ENCODE results near the gene ADGB.

The ADGB gene

DNA sequence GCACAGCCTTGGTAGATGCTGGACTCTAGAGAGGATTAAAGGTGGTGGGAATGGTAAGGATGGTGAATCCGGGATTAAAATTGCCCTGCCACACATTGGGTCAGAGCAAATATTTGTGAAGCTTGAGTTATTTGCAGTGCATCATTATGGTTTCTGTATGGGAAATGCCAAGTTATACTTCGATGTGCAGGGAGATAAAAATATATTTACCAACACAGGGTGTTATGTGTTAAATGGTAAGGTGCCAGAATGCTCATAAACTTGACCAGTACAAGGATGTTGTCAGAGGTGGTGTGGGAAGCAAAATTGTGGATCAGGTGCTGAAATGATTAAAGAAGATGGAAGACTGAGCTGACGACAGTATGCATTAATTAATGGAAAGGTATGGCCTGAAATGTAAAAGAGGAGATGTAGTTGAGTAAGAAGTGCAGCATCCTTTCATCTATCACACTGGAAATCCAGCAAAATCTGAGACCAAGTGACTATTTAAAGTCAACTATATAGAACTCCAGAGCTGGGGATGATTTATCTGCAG is 262.3 kb downstream of the ADGB start:
- no CpG with 5 or more reads among the region's 3 CpGs for WGBS (ENCODE audit: extremely low coverage, insufficient coverage, insufficient read length)
- no peak overlapping the region for H3K27ac ChIP-seq (ENCODE audit: low read depth, low read length)
- no peak overlapping the region for H2BK12ac ChIP-seq (ENCODE audit: low read length)
- H2BK120ac ChIP-seq (ENCODE audit: insufficient read depth, low read length, poor library complexity) = no peak overlapping the region
- no peak overlapping the region for H3K4me2 ChIP-seq (ENCODE audit: low read length)
- no peak overlapping the region for H3K18ac ChIP-seq (ENCODE audit: low read length)
- H3K36me3 ChIP-seq (ENCODE audit: control insufficient read depth in 1 of 2, insufficient read depth in 2 of 2, low read length in 2 of 2) = no peaks in the 10 kb centered on the region
- no peak for DNase-seq
- no peak overlapping the region for H3K4me3 ChIP-seq (ENCODE audit: low read depth, low read length)
- no peak overlapping the region for H4K8ac ChIP-seq (ENCODE audit: low read depth, low read length)
- no peak overlapping the region for H4K91ac ChIP-seq (ENCODE audit: low read depth, low read length)
- no peaks in the 10 kb centered on the region for H3K9me3 ChIP-seq (ENCODE audit: insufficient read depth, low read depth, low read length)
- no peaks in the 10 kb centered on the region for H3K79me2 ChIP-seq (ENCODE audit: control insufficient read depth, insufficient read depth, low read length, poor library complexity)
- no peak overlapping the region for H3K14ac ChIP-seq (ENCODE audit: low read length)
- no peak overlapping the region for H2AK5ac ChIP-seq (ENCODE audit: low read length)
- H4K12ac ChIP-seq (ENCODE audit: low read depth, low read length) = no peak overlapping the region
- H3K4ac ChIP-seq (ENCODE audit: low read depth, low read length) = no peak overlapping the region
- H3K27me3 ChIP-seq (ENCODE audit: insufficient read depth, low read length) = no peaks in the 10 kb centered on the region
- H3K79me1 ChIP-seq (ENCODE audit: low read length) = peaks cover 3% of the 10 kb centered on the region
- H3K9ac ChIP-seq (ENCODE audit: low read length) = no peak overlapping the region
- peaks cover 9 to 11% of the 10 kb centered on the region in 2 experiments for H3K4me1 ChIP-seq (ENCODE audit: control insufficient read depth in 1 of 2, insufficient read depth in 2 of 2, low read length in 2 of 2)
- H2AFZ ChIP-seq (ENCODE audit: insufficient read depth, low read length, poor library complexity) = no peak overlapping the region
- H3K23ac ChIP-seq (ENCODE audit: low read length) = no peak overlapping the region
- H2BK5ac ChIP-seq (ENCODE audit: low read depth, low read length, poor library complexity) = no peak overlapping the region

DNA sequence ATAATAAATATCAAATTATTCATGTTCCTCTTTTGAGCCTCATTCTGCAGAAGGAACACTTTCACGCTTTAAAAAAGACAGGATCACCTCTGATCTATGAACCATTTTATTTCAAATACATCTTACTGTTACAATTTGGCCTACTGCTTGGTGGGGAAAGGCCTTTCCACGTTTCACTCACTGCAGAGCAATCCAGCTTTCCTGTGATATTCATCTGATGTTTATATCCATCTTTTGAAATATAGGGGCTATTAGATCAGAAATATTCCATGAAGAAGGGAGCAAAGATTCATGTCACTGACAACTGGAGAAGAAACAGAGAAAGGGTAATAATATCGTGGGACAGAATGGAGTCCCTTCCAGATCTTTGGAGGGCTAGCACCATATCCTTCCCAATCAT is 262.9 kb downstream of the ADGB start:
- Histone ChIP-seq H3K4me3 (ENCODE audit: low read depth, low read length) (no peak overlapping the region), H3K18ac (ENCODE audit: low read length) (no peak overlapping the region), H3K14ac (ENCODE audit: low read length) (no peak overlapping the region), H3K27ac (ENCODE audit: low read depth, low read length) (no peak overlapping the region), H3K9me3 (ENCODE audit: insufficient read depth, low read depth, low read length) (no peaks in the 10 kb centered on the region), H2BK5ac (ENCODE audit: low read depth, low read length, poor library complexity) (no peak overlapping the region), H3K27me3 (ENCODE audit: insufficient read depth, low read length) (no peaks in the 10 kb centered on the region), H3K4me2 (ENCODE audit: low read length) (no peak overlapping the region), H4K91ac (ENCODE audit: low read depth, low read length) (no peak overlapping the region), H2AFZ (ENCODE audit: insufficient read depth, low read length, poor library complexity) (no peak overlapping the region), H2BK120ac (ENCODE audit: insufficient read depth, low read length, poor library complexity) (no peak overlapping the region), H3K4ac (ENCODE audit: low read depth, low read length) (no peak overlapping the region), H3K4me1 (ENCODE audit: control insufficient read depth in 1 of 2, insufficient read depth in 2 of 2, low read length in 2 of 2) (peaks cover 9 to 14% of the 10 kb centered on the region in 2 experiments), H3K23ac (ENCODE audit: low read length) (no peak overlapping the region), H3K36me3 (ENCODE audit: control insufficient read depth in 1 of 2, insufficient read depth in 2 of 2, low read length in 2 of 2) (no peaks in the 10 kb centered on the region), H3K9ac (ENCODE audit: low read length) (no peak overlapping the region), H3K79me2 (ENCODE audit: control insufficient read depth, insufficient read depth, low read length, poor library complexity) (no peaks in the 10 kb centered on the region), H4K12ac (ENCODE audit: low read depth, low read length) (no peak overlapping the region), H2BK12ac (ENCODE audit: low read length) (no peak overlapping the region), H3K79me1 (ENCODE audit: low read length) (peaks cover 3% of the 10 kb centered on the region), H4K8ac (ENCODE audit: low read depth, low read length) (no peak overlapping the region), H2AK5ac (ENCODE audit: low read length) (no peak overlapping the region)
- no peak for DNase-seq
- WGBS (ENCODE audit: extremely low coverage, insufficient coverage, insufficient read length) = no CpG with 5 or more reads among the region's 3 CpGs

DNA sequence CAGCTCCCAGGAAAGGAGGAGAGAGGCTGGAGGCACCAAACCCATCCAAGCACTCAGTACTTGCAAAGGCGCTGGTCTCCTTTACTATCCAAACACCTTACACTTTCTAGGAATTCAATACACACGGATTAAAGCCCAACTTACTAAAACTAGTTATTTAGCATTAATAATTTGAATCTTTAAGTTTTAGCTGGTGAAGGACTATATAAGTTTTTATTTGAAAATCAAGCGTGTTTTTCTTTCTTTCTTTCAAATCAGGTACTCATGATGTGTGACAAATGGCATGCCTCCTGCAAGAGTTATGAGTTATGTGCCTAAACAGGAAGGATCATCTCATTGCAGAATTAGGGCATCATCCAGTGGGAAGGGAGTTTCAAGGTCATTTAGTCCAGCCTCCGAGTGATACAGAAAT is 263.7 kb downstream of the ADGB start:
- Histone ChIP-seq H4K8ac (ENCODE audit: low read depth, low read length) (no peak overlapping the region), H3K36me3 (ENCODE audit: control insufficient read depth in 1 of 2, insufficient read depth in 2 of 2, low read length in 2 of 2) (no peaks in the 10 kb centered on the region), H3K27me3 (ENCODE audit: insufficient read depth, low read length) (no peaks in the 10 kb centered on the region), H4K91ac (ENCODE audit: low read depth, low read length) (no peak overlapping the region), H2BK5ac (ENCODE audit: low read depth, low read length, poor library complexity) (no peak overlapping the region), H3K18ac (ENCODE audit: low read length) (no peak overlapping the region), H4K12ac (ENCODE audit: low read depth, low read length) (no peak overlapping the region), H3K4ac (ENCODE audit: low read depth, low read length) (no peak overlapping the region), H2AK5ac (ENCODE audit: low read length) (no peak overlapping the region), H3K4me1 (ENCODE audit: control insufficient read depth in 1 of 2, insufficient read depth in 2 of 2, low read length in 2 of 2) (peaks cover 11 to 18% of the 10 kb centered on the region in 2 experiments), H3K4me3 (ENCODE audit: low read depth, low read length) (no peak overlapping the region), H3K23ac (ENCODE audit: low read length) (no peak overlapping the region), H3K9ac (ENCODE audit: low read length) (no peak overlapping the region), H3K9me3 (ENCODE audit: insufficient read depth, low read depth, low read length) (no peaks in the 10 kb centered on the region), H3K79me2 (ENCODE audit: control insufficient read depth, insufficient read depth, low read length, poor library complexity) (no peaks in the 10 kb centered on the region), H3K27ac (ENCODE audit: low read depth, low read length) (no peak overlapping the region), H3K4me2 (ENCODE audit: low read length) (no peak overlapping the region), H2AFZ (ENCODE audit: insufficient read depth, low read length, poor library complexity) (no peak overlapping the region), H2BK12ac (ENCODE audit: low read length) (no peak overlapping the region), H2BK120ac (ENCODE audit: insufficient read depth, low read length, poor library complexity) (no peak overlapping the region), H3K14ac (ENCODE audit: low read length) (no peak overlapping the region), H3K79me1 (ENCODE audit: low read length) (peaks cover 3% of the 10 kb centered on the region)
- no peak for DNase-seq
- WGBS (ENCODE audit: extremely low coverage, insufficient coverage, insufficient read length) = no CpG with 5 or more reads among the region's 4 CpGs

DNA sequence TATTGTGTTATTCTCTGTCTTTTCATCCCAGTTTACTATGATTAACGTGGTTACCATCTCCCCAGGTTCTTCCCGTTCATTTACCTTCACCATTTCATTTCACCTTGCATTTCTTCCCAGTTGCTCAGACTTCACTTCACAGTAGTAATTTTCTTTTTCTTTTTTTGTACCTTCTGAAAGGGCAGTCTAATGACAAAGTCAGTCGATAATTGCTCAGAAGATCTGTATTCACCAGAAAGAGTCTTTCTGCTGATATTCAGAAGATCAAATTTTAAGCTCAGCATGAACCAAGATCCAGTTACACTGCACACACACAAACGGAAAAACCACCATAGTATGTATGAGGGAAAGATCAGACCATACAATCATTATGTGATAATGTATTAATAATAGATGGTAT is 265.5 kb downstream of the ADGB start:
- no peak overlapping the region for H3K9ac ChIP-seq (ENCODE audit: low read length)
- H4K12ac ChIP-seq (ENCODE audit: low read depth, low read length) = no peak overlapping the region
- H3K18ac ChIP-seq (ENCODE audit: low read length) = no peak overlapping the region
- H3K36me3 ChIP-seq (ENCODE audit: control insufficient read depth in 1 of 2, insufficient read depth in 2 of 2, low read length in 2 of 2) = no peaks in the 10 kb centered on the region
- no peak overlapping the region for H3K27ac ChIP-seq (ENCODE audit: low read depth, low read length)
- H4K8ac ChIP-seq (ENCODE audit: low read depth, low read length) = no peak overlapping the region
- no peak overlapping the region for H3K4me2 ChIP-seq (ENCODE audit: low read length)
- no peak overlapping the region for H2BK5ac ChIP-seq (ENCODE audit: low read depth, low read length, poor library complexity)
- no CpG with 5 or more reads among the region's 4 CpGs for WGBS (ENCODE audit: extremely low coverage, insufficient coverage, insufficient read length)
- no peak overlapping the region for H3K23ac ChIP-seq (ENCODE audit: low read length)
- H2BK12ac ChIP-seq (ENCODE audit: low read length) = no peak overlapping the region
- no peak overlapping the region for H2BK120ac ChIP-seq (ENCODE audit: insufficient read depth, low read length, poor library complexity)
- H2AK5ac ChIP-seq (ENCODE audit: low read length) = no peak overlapping the region
- no peak for DNase-seq
- no peaks in the 10 kb centered on the region for H3K9me3 ChIP-seq (ENCODE audit: insufficient read depth, low read depth, low read length)
- H3K14ac ChIP-seq (ENCODE audit: low read length) = no peak overlapping the region
- H3K79me1 ChIP-seq (ENCODE audit: low read length) = peaks cover 1% of the 10 kb centered on the region
- H3K4me3 ChIP-seq (ENCODE audit: low read depth, low read length) = no peak overlapping the region
- H3K4ac ChIP-seq (ENCODE audit: low read depth, low read length) = no peak overlapping the region
- H4K91ac ChIP-seq (ENCODE audit: low read depth, low read length) = no peak overlapping the region
- no peaks in the 10 kb centered on the region for H3K79me2 ChIP-seq (ENCODE audit: control insufficient read depth, insufficient read depth, low read length, poor library complexity)
- H2AFZ ChIP-seq (ENCODE audit: insufficient read depth, low read length, poor library complexity) = no peak overlapping the region
- H3K4me1 ChIP-seq (ENCODE audit: control insufficient read depth in 1 of 2, insufficient read depth in 2 of 2, low read length in 2 of 2) = peaks cover 8 to 13% of the 10 kb centered on the region in 2 experiments
- no peaks in the 10 kb centered on the region for H3K27me3 ChIP-seq (ENCODE audit: insufficient read depth, low read length)

Data from trophoblast cell (in vitro differentiated cells and primary cell).